Kidney (tissue), 14 donors: ENCODE data around the gene MED27. TPM values are rescaled to one million over a fixed set of nuclear protein-coding genes. Genes with fewer than 3 reads are reported as not detected.

Experiments
- DNase-seq, 5 donors: peaks; one replicate each; pipeline ENCODE4 v3.0.0-alpha.2; 2013 to 2020
- FAIRE-seq: peaks from 2 replicates; lab custom pipeline; 2012; peaks lifted over from hg19 to GRCh38; lab: Jason Lieb, UNC
- H3K27ac ChIP-seq, 2 donors: one replicate each; pipeline ENCODE4 v1.7.0; 2013; ENCODE audit warnings: low read depth in 2 of 2, low read length in 2 of 2, inconsistent platforms in 1 of 2
- H3K27me3 ChIP-seq: one replicate; pipeline ENCODE4 v1.7.1; 2013; ENCODE audit warnings: low read length, inconsistent platforms; ENCODE audit not compliant: control insufficient read depth, insufficient read depth
- H3K36me3 ChIP-seq, 3 donors: one replicate each; pipeline versions ENCODE4 v1.7.0 to v1.7.1; 2013; ENCODE audit warnings: low read length in 3 of 3, control low read depth in 1 of 3, inconsistent platforms in 1 of 3; ENCODE audit not compliant: insufficient read depth in 3 of 3, control insufficient read depth in 2 of 3
- H3K4me1 ChIP-seq, 3 donors: one replicate each; pipeline versions ENCODE4 v1.7.0 to v1.7.1; 2013; ENCODE audit warnings: low read length in 3 of 3, inconsistent platforms in 1 of 3, low read depth in 1 of 3; ENCODE audit not compliant: control insufficient read depth in 2 of 3, insufficient read depth in 2 of 3
- H3K4me3 ChIP-seq, 3 donors: one replicate each; pipeline versions ENCODE4 v1.7.0 to v1.8.1; 2013; ENCODE audit warnings: low read length in 3 of 3, control low read depth in 1 of 3, inconsistent platforms in 1 of 3
- H3K9ac ChIP-seq, 3 donors: one replicate each; pipeline versions ENCODE4 v1.7.0 to v1.7.1; 2013; ENCODE audit warnings: low read length in 3 of 3, control low read depth in 1 of 3, inconsistent platforms in 1 of 3
- H3K9me3 ChIP-seq, 3 donors: one replicate each; pipeline versions ENCODE4 v1.7.0 to v1.7.1; 2013; ENCODE audit warnings: low read length in 3 of 3, control low read depth in 1 of 3, inconsistent platforms in 1 of 3; ENCODE audit not compliant: control insufficient read depth in 2 of 3, insufficient read depth in 1 of 3
- CTCF ChIP-seq: IDR thresholded peaks from 3 replicates; pipeline ENCODE4 v1.5.1; 2012; ENCODE audit warnings: mild to moderate bottlenecking, moderate library complexity, borderline replicate concordance; ENCODE audit not compliant: insufficient read depth; ENCODE audit errors: extremely low read depth
- intact Hi-C: fragments of 100-400 bp; cut with DNase I; formaldehyde crosslinking; loops from one replicate; pipeline ENCODE4 v1.11.1; 2022
- polyA plus RNA-seq: library from polyadenylated mRNA; stranded (reverse); fragments of 350-450 nt; fragmentation: Illumina TruSeq; extraction: RNeasy Lipid Tissue Mini Kit (QIAGEN cat#74804); gene quantifications from one replicate; pipeline ENCODE4 v1.2.3, GENCODE V29; 2014; ENCODE audit warnings: low read depth, low replicate concordance; ENCODE audit not compliant: insufficient read depth
- total RNA-seq: library from RNA; stranded (reverse); fragmentation: NEBNext Ultra II Directional; extraction: Animal tissue kit (Norgen Biotek cat#: 25700); gene quantifications from one replicate; pipeline ENCODE4 v1.2.1, GENCODE V29; 2021
- donor health status: control.
- donor health status: control.
- donor health status: control.
- donor health status: control.
- donor health status: control.
- donor health status: DM: yes; HTN: yes; CAD: no.
- donor health status: Normal renal cell carcinoma (clear cell type).

The MED27 gene
- total and polyA plus RNA-seq, 2 donors from 2014 or later, result 15.9 to 23.1 TPM

- H3K4me3 ChIP-seq, result no peak overlapping the region
- no peaks in the 10 kb centered on the region for H3K36me3 ChIP-seq
- H3K27ac ChIP-seq, result no peak overlapping the region
- no peak for FAIRE-seq
- intact Hi-C loops, result no loop called here
- H3K9ac ChIP-seq, result no peak overlapping the region
- H3K4me1 ChIP-seq, result no peaks in the 10 kb centered on the region
- no peaks in the 10 kb centered on the region for H3K9me3 ChIP-seq
- DNase-seq, result no peak
- TF ChIP-seq CTCF, result no peak
- no peaks in the 10 kb centered on the region for H3K27me3 ChIP-seq
Measured at GRCh38 chr9:131961496-131961880, 118.2 kb downstream of the MED27 start.

GRCh38 chr9:131960851-131961495 is 118.7 kb downstream of the MED27 start:
- Histone ChIP-seq H3K4me1 (no peaks in the 10 kb centered on the region), H3K27me3 (no peaks in the 10 kb centered on the region), H3K9ac (no peak overlapping the region), H3K27ac (no peak overlapping the region), H3K36me3 (no peaks in the 10 kb centered on the region), H3K9me3 (no peaks in the 10 kb centered on the region), H3K4me3 (no peak overlapping the region)
- DNase-seq, result no peak
- no peak for TF ChIP-seq CTCF
- FAIRE-seq, result no peak
- intact Hi-C loops, result no loop called here

GRCh38 chr9:131960311-131960710 is 119.4 kb downstream of the MED27 start:
- Histone ChIP-seq H3K9me3 (no peaks in the 10 kb centered on the region), H3K27ac (no peak overlapping the region), H3K36me3 (no peaks in the 10 kb centered on the region), H3K9ac (no peak overlapping the region), H3K4me1 (no peaks in the 10 kb centered on the region), H3K27me3 (no peaks in the 10 kb centered on the region), H3K4me3 (no peak overlapping the region)
- intact Hi-C loops, result no loop called here
- DNase-seq (no peak), FAIRE-seq (no peak)
- TF ChIP-seq CTCF, result no peak

GRCh38 chr9:131959887-131960286 is 119.8 kb downstream of the MED27 start:
- FAIRE-seq (no peak), DNase-seq (no peak)
- H3K27ac ChIP-seq, result no peak overlapping the region
- no peak overlapping the region for H3K9ac ChIP-seq
- no peaks in the 10 kb centered on the region for H3K9me3 ChIP-seq
- H3K4me1 ChIP-seq, result no peaks in the 10 kb centered on the region
- no peak overlapping the region for H3K4me3 ChIP-seq
- no peaks in the 10 kb centered on the region for H3K36me3 ChIP-seq
- H3K27me3 ChIP-seq, result no peaks in the 10 kb centered on the region
- intact Hi-C loops, result no loop called here
- TF ChIP-seq CTCF, result no peak
